ENCODE measurements around the gene RBM34.
A peak's percentile ranks its signal among the peaks of the same experiment; 100 is the strongest.
"Not testable (repeated sequence)": the region's sequence is repeated elsewhere in the genome, so short reads cannot be mapped to it uniquely, and the experiment has no call there.

The RBM34 gene

GRCh38 chr1:235161685-235162327, 756 bp upstream of the RBM34 start:
- no peak for TF ChIP-seq CTCF (IDR thresholded peaks at IDR 0.05; ENCODE audit: low read depth, low read length)
- DNase-seq (ENCODE audit: extremely low read depth, low read depth) = no peak

GRCh38 chr1:235160383-235160956, 580 bp downstream of the RBM34 start:
- peak; percentile 14 for DNase-seq (ENCODE audit: extremely low read depth, low read depth)

GRCh38 chr1:235159930-235160329, 1.1 kb downstream of the RBM34 start:
- not testable (repeated sequence) for DNase-seq (ENCODE audit: extremely low read depth, low read depth)

More at GRCh38 chr1:235160383-235160956, 580 bp downstream of the RBM34 start:
- TF ChIP-seq CTCF (IDR thresholded peaks at IDR 0.05; ENCODE audit: low read depth, low read length) = no peak

GRCh38 chr1:235159284-235159683, 1.8 kb downstream of the RBM34 start:
- DNase-seq (ENCODE audit: extremely low read depth, low read depth) = not testable (repeated sequence)

- no peak for DNase-seq (ENCODE audit: extremely low read depth, low read depth)
- no peak for TF ChIP-seq CTCF (IDR thresholded peaks at IDR 0.05; ENCODE audit: low read depth, low read length)
Observed at GRCh38 chr1:235158680-235159079, 2.4 kb downstream of the RBM34 start.

GRCh38 chr1:235157150-235157549, 3.9 kb downstream of the RBM34 start:
- no peak for TF ChIP-seq CTCF (IDR thresholded peaks at IDR 0.05; ENCODE audit: low read depth, low read length)
- no peak for DNase-seq (ENCODE audit: extremely low read depth, low read depth)

GRCh38 chr1:235156740-235157139, 4.3 kb downstream of the RBM34 start:
- TF ChIP-seq CTCF (IDR thresholded peaks at IDR 0.05; ENCODE audit: low read depth, low read length) = no peak
- no peak for DNase-seq (ENCODE audit: extremely low read depth, low read depth)

- no peak for TF ChIP-seq CTCF (IDR thresholded peaks at IDR 0.05; ENCODE audit: low read depth, low read length)
- DNase-seq (ENCODE audit: extremely low read depth, low read depth) = no peak
Observed at GRCh38 chr1:235156265-235156664, 4.8 kb downstream of the RBM34 start.

Data from AG09319 (cell line).